HG03025 (cell line): ENCODE data around the gene RELL2.
A peak's percentile ranks its signal among the peaks of the same experiment; 100 is the strongest.
"Not testable (repeated sequence)": the region's sequence is repeated elsewhere in the genome, so short reads cannot be mapped to it uniquely, and the experiment has no call there.

ENCODE experiments used
- ATAC-seq: cut with Tn5 transposase; IDR thresholded peaks from one replicate; pipeline ENCODE4 v1.9.1; 2021; ENCODE audit warnings: mild to moderate bottlenecking, moderate library complexity; ENCODE audit not compliant: unreplicated experiment, low FRiP score

Gene RELL2, protein sequence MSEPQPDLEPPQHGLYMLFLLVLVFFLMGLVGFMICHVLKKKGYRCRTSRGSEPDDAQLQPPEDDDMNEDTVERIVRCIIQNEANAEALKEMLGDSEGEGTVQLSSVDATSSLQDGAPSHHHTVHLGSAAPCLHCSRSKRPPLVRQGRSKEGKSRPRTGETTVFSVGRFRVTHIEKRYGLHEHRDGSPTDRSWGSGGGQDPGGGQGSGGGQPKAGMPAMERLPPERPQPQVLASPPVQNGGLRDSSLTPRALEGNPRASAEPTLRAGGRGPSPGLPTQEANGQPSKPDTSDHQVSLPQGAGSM

GRCh38 chr5:141636413-141637122, at the start of gene RELL2, which contains the start of gene HDAC3:
RELL2 (plus strand) TSS chr5:141636997; CDS start chr5:141638226, 1,229 bp downstream.
HDAC3 (minus strand) TSS chr5:141636849; CDS start chr5:141636790, 59 bp downstream.
- ATAC-seq = peak; percentile 70

GRCh38 chr5:141590127-141590526, 46.7 kb upstream of the RELL2 start:
- ATAC-seq = no peak

GRCh38 chr5:141596867-141597266, 39.9 kb upstream of the RELL2 start:
- no peak for ATAC-seq

DNA sequence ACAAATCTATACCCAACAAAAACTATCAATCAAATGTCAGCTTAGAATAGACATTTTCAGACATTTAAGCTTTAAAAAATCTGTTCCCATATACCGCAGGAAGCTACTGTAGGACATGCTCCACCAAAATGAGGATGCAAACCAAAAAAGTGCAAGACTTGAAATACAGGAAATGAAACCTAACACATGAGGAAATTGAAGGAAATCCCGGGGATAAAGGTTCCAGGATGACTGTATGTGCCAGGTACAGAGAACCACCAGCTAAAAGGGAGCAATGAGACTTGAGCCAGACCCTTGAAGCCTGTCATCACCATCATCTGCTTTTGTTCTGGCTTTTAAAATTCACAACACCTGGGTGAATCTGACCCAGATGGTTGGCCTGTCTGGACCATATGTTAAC, 39.4 kb upstream of the RELL2 start:
- ATAC-seq = no peak

GRCh38 chr5:141597814-141598213, 39.0 kb upstream of the RELL2 start:
- ATAC-seq = no peak

GRCh38 chr5:141598391-141599345, 38.1 kb upstream of the RELL2 start:
- ATAC-seq = no peak

- ATAC-seq = no peak
Measured at GRCh38 chr5:141602606-141603005, 34.2 kb upstream of the RELL2 start.

DNA sequence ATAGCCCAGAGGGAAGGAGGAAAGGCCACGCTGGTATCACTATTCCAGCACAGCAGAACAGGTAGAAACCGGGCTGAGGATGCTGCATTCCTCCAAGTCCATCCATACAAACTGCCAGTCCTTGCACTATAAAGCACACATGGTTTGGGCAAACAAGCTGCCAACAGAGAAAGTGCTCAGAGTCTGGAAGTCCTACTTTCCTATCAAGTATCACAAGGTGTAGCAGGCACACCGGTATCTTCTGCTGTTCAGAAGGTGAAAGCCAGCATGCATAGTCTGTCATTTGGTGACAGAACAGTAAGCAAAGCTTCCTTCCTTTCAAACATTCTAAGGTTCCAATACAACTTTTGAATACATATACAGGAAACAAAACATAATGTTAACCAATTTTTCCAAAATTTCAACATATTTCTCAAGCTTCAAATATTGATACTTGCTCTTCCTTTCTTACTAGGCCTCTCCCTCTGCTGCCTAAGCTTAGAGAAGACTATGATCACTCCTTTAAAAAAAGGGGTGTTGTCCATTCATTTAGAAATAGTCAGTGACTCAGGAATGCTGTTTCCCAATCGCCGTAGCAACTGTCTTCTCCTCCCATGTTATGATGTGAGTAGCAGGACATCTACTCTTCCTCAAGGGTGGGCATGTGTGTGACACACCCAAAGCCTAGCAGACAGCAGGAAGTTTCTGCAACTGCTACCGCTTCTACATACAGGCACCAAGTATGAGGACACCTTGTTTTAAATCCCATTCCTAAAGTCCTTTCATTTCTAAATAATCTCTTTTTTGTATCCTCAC, 32.7 kb upstream of the RELL2 start:
- no peak for ATAC-seq

DNA sequence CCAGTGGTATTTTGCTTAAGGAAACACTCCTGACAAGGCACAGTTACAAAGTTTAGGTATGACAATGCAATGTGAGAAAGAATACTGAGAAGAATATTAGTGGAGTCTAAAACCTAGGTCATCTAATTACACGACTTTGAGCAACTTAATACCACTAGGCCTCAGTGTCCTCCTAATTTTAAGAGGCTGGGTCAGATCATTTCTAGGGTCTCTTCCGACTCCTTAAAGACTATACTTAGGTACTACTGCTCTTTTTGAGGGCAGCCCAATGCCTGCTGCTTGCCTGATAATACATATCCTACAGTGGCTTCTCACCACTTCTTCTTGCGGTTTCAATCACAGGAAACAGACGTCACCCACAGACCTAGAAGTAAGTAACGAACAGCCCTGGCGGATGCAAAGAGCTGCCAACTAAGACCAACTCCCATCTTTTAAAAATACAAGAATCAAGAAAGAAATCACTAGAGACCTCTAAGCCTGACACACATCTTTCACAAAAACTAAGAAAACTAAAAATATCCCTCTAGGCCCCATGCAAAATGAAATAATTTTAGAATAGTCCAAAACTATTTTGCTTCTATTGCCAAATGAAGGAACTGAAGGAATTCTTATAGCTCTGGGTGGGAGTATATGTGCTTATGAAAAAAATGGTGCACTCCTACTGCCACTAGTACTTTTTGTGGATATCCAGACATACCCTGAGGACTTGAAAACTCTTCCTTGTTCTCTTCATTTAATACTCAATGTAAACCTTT, 31.1 kb upstream of the RELL2 start:
- peak; percentile 91 for ATAC-seq

- no peak for ATAC-seq
Measured at GRCh38 chr5:141608046-141608445, 28.8 kb upstream of the RELL2 start.

GRCh38 chr5:141608557-141608956, 28.2 kb upstream of the RELL2 start:
- ATAC-seq = no peak

DNA sequence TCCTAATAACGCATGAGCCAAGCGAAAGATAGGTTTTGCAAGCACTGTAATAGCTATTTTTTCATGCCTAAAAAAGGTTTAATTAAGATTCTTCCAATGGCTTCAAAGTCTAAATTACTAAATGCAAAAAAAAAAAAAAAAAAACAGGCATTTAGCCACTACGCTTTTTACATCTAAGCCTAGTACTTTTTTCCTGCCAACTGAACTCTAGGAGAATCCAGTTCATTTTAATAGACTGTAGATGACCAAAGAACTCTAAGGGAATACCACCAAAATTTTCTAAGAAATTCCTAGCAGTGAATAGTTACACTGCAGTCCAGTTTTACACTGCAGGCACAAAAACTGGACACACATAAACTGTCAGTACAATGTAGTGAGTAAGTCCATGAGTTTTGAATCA, 27.8 kb upstream of the RELL2 start:
- no peak for ATAC-seq

GRCh38 chr5:141609921-141610320, 26.9 kb upstream of the RELL2 start:
- not testable (repeated sequence) for ATAC-seq

DNA sequence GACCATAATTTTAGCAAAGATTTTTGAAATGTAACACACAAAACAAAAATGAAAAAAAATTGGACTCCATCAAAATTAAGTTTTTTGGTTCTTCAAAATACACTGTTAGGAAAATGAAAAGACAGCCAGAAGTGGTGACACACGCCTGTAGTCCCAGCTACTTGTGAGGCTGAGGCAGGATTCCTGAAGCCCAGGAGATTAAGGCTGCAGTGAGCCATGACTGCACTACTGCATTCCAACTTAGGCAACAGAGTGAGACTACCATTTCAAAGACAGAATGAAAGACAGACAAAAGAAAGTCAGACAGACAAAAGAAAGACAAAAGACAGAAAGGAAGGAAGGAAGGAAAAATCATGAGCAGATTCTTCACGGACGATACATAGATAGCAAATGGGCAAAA, 25.5 kb upstream of the RELL2 start:
- ATAC-seq = no peak

DNA sequence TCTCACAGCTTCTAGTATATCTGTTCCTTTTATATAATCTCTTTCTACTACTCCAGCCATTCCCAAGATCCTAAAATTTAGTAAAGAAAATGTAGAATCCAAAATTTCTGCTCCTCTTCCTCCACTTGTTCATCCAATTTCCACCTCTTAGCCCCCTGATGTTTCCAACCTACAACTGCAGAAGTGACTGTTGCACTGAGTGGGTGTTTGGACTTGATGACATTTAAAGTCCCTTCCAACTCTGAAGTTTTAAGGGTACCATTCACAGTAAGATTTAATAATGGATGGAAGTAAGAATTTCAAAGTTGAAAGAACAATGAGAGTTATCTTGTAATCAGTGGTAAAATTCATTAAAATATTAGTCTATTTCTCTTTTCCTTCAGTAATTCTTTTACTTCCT, 23.5 kb upstream of the RELL2 start:
- ATAC-seq = no peak

DNA sequence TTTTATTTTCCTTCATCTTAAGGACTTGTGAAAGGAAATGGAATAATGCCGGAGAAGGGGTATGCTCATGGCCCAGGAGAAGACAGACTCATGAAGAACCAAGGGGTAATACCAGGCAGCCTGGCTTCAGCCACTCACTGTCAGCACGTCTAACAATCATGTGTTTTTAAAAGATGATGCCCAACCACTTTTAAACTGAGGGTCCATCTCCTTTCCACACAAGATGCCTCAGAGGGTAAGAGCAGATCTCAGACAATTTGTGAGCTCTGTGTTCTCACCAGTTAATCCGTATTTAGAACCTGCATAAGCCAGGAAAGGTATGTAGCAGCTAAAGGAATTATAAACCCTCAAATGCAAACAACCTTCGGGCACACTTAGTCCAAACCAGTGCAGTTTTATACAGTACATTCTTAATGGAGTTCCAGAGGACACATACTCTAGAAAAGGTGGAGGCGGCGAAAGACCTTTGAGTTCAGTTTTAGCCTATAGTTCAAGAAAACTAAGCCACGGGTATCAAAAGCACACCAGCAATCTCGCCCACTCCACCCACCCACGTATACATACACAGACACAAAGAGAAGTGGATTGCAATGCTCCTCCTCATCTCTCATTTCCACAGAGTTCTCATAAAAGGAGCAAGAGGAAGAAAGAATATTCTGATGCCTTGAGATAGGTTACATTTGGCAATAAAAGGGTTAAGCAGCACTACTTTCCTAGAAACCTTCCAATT, 20.6 kb upstream of the RELL2 start:
- ATAC-seq = no peak

GRCh38 chr5:141617128-141617527, 19.7 kb upstream of the RELL2 start:
- no peak for ATAC-seq

DNA sequence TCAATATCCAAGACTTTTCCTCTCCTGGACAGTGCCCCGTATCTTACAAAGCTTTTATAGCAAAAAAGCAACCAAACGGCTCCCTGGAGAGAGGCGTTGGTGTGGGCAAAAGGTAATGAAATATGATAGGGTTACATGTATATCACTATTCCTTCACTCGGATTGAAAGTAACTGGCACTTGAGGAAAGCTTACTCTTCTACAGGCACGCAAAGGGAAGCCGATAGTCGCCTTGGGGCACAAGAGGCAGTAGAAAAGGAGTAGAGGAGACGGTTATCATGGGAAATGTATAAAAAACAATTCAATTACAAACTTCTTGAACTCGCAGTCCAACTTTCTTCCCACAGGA, 19.1 kb upstream of the RELL2 start:
- ATAC-seq = no peak
